Osteoblast (primary cell): ENCODE results near the gene RNASE7. TPM values are rescaled to one million over a fixed set of nuclear protein-coding genes. Genes with fewer than 3 reads are reported as not detected.

ENCODE experiments used
- total RNA-seq: library from RNA; depleted of rRNA; stranded (reverse); fragments of >200 nt; gene quantifications from 2 replicates; pipeline ENCODE4 v1.2.3, GENCODE V29; 2012

The RNASE7 gene
- total RNA-seq, 1 donor, result not detected

Other genes with a start within 250 kb of the RNASE7 start
- 1.1 TPM in 1 of 2 replicates, not detected in the other for gene RNASE1, start 239.5 kb upstream of the RNASE7 start, total RNA-seq
- not detected in 2 replicates for gene RNASE3, start 151.0 kb upstream of the RNASE7 start, total RNA-seq
- gene RNASE2, start 86.9 kb upstream of the RNASE7 start, total RNA-seq, result not detected in 2 replicates
- gene METTL17, start 52.4 kb upstream of the RNASE7 start, total RNA-seq, result 43.3 and 50.3 TPM in 2 replicates
- gene SLC39A2, start 43.1 kb upstream of the RNASE7 start, total RNA-seq, result 0.72 TPM in 1 of 2 replicates, not detected in the other
- under 0.01 TPM in 1 of 2 replicates, not detected in the other for gene NDRG2, start 17.3 kb upstream of the RNASE7 start, total RNA-seq
- not detected in 2 replicates for gene TPPP2, start 12.1 kb upstream of the RNASE7 start, total RNA-seq
- not detected in 2 replicates for gene RNASE13, start 7.6 kb upstream of the RNASE7 start, total RNA-seq
- gene RNASE8, start 15.5 kb downstream of the RNASE7 start, total RNA-seq, result not detected in 2 replicates
- gene ARHGEF40, start 27.9 kb downstream of the RNASE7 start, total RNA-seq, result 33.3 and 35.4 TPM in 2 replicates
- 8.3 and 9.4 TPM in 2 replicates for gene ZNF219, start 56.3 kb downstream of the RNASE7 start, total RNA-seq
- gene TMEM253, start 58.7 kb downstream of the RNASE7 start, total RNA-seq, result not detected in 2 replicates
- not detected in 2 replicates for gene OR5AU1, start 113.7 kb downstream of the RNASE7 start, total RNA-seq
- 402 and 446 TPM in 2 replicates for gene HNRNPC, start 227.1 kb downstream of the RNASE7 start, total RNA-seq
- gene RPGRIP1, start 237.7 kb downstream of the RNASE7 start, total RNA-seq, result under 0.01 TPM in 1 of 2 replicates, not detected in the other